B cell (primary cell): ENCODE data around the gene TEX50.
"Not testable (repeated sequence)": the region's sequence is repeated elsewhere in the genome, so short reads cannot be mapped to it uniquely, and the experiment has no call there.

ENCODE experiments used
- EZH2 ChIP-seq: IDR thresholded peaks from 2 replicates; pipeline ENCODE4 v1.6.1; 2012; ENCODE audit warnings: borderline replicate concordance, low read depth, mild to moderate bottlenecking, moderate library complexity, low read length; ENCODE audit not compliant: insufficient read depth, poor library complexity, severe bottlenecking
- TF ChIP-seq, protein P1 (sequence below): fragments of 200-600 bp; IDR thresholded peaks from one replicate; pipeline ENCODE4 v1.8.0; 2022; ENCODE audit warnings: antibody characterized with exemption, mild to moderate bottlenecking

DNA sequence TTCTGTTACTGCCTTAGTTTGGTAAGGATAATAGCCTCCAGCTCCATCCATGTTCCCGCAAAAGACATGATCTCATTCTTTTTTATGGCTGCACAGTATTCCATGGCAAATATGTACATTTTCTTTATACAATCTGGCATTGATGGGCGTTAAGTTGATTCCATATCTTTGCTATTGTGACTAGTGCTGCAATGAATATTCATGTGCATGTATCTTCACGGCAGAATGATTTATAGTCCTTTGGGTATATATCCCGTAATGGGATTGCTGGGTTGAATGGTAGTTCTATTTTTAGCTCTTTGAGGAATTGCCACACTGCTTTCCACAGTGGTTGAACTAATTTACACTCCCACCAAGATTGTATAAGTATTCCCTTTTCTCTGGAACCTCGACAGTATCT, 44.0 kb upstream of the TEX50 start:
- not testable (repeated sequence) for TF ChIP-seq EZH2
- TF ChIP-seq, protein P1, sequence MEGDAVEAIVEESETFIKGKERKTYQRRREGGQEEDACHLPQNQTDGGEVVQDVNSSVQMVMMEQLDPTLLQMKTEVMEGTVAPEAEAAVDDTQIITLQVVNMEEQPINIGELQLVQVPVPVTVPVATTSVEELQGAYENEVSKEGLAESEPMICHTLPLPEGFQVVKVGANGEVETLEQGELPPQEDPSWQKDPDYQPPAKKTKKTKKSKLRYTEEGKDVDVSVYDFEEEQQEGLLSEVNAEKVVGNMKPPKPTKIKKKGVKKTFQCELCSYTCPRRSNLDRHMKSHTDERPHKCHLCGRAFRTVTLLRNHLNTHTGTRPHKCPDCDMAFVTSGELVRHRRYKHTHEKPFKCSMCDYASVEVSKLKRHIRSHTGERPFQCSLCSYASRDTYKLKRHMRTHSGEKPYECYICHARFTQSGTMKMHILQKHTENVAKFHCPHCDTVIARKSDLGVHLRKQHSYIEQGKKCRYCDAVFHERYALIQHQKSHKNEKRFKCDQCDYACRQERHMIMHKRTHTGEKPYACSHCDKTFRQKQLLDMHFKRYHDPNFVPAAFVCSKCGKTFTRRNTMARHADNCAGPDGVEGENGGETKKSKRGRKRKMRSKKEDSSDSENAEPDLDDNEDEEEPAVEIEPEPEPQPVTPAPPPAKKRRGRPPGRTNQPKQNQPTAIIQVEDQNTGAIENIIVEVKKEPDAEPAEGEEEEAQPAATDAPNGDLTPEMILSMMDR: not testable (repeated sequence)
